ENCODE data around the gene SPATA4.

GRCh38 chr4:176185051-176185450 lies 10.3 kb downstream of the SPATA4 start:
- no peak for TF ChIP-seq POLR2AphosphoS5 (IDR thresholded peaks at IDR 0.05; ENCODE audit: low read depth, low read length)
- TF ChIP-seq CTCF (IDR thresholded peaks at IDR 0.05) = no peak
- no peak for TF ChIP-seq SIN3A (IDR thresholded peaks at IDR 0.05; ENCODE audit: borderline replicate concordance, insufficient read depth, low read depth, low read length)
